ENCODE data around the gene AP4M1. TPM values are rescaled to one million over a fixed set of nuclear protein-coding genes. Genes with fewer than 3 reads are reported as not detected.

The AP4M1 gene
- total RNA-seq, 1 donor from 2014 or later: 23.6 TPM

- TF ChIP-seq CTCF (IDR thresholded peaks at IDR 0.05; ENCODE audit: insufficient read depth, low read length, poor library complexity, severe bottlenecking): no peak
- H3K4me3 ChIP-seq (ENCODE audit: low read depth, low read length): no peak overlapping the region
- peaks cover 1% of the 10 kb centered on the region for H3K36me3 ChIP-seq (ENCODE audit: control insufficient read depth, insufficient read depth, low read length)
- H3K27me3 ChIP-seq (ENCODE audit: control insufficient read depth, insufficient read depth, low read length): no peaks in the 10 kb centered on the region
- DNase-seq (ENCODE audit: low read depth): no peak
Observed at GRCh38 chr7:100156331-100157068, 55.1 kb downstream of the AP4M1 start.

GRCh38 chr7:100157069-100157333 lies 55.6 kb downstream of the AP4M1 start:
- no peak for TF ChIP-seq CTCF (IDR thresholded peaks at IDR 0.05; ENCODE audit: insufficient read depth, low read length, poor library complexity, severe bottlenecking)
- DNase-seq (ENCODE audit: low read depth): no peak
- Histone ChIP-seq H3K36me3 (ENCODE audit: control insufficient read depth, insufficient read depth, low read length) (peaks cover 1% of the 10 kb centered on the region), H3K27me3 (ENCODE audit: control insufficient read depth, insufficient read depth, low read length) (no peaks in the 10 kb centered on the region), H3K4me3 (ENCODE audit: low read depth, low read length) (no peak overlapping the region)

- H3K36me3 ChIP-seq (ENCODE audit: control insufficient read depth, insufficient read depth, low read length): peaks cover 1% of the 10 kb centered on the region
- peak; percentile 44 for TF ChIP-seq CTCF (IDR thresholded peaks at IDR 0.05; ENCODE audit: insufficient read depth, low read length, poor library complexity, severe bottlenecking)
- peak overlapping the region; percentile 81 for H3K4me3 ChIP-seq (ENCODE audit: low read depth, low read length)
- DNase-seq (ENCODE audit: low read depth): no peak
- no peaks in the 10 kb centered on the region for H3K27me3 ChIP-seq (ENCODE audit: control insufficient read depth, insufficient read depth, low read length)
Observed at GRCh38 chr7:100157334-100158228, 56.1 kb downstream of the AP4M1 start.

Other genes with a start within 250 kb of the AP4M1 start
- gene OR2AE1, start 224.6 kb upstream of the AP4M1 start, total RNA-seq: not detected in 2 replicates
- 32.6 and 36.0 TPM in 2 replicates for gene TRIM4, start 182.1 kb upstream of the AP4M1 start, total RNA-seq
- not detected in 2 replicates for gene GJC3, start 172.0 kb upstream of the AP4M1 start, total RNA-seq
- gene AZGP1, start 125.6 kb upstream of the AP4M1 start, total RNA-seq: 0.75 TPM in 1 of 2 replicates, not detected in the other
- 32.5 and 40.3 TPM in 2 replicates for gene ZKSCAN1, start 86.0 kb upstream of the AP4M1 start, total RNA-seq
- gene ZSCAN21, start 51.9 kb upstream of the AP4M1 start, total RNA-seq: 14.8 and 21.7 TPM in 2 replicates
- gene ZNF3, start 19.9 kb upstream of the AP4M1 start, total RNA-seq: 39.9 and 44.9 TPM in 2 replicates
- 43.3 and 45.2 TPM in 2 replicates for gene COPS6, start 12.7 kb upstream of the AP4M1 start, total RNA-seq
- 96.9 and 101 TPM in 2 replicates for gene MCM7, start 246 bp upstream of the AP4M1 start, total RNA-seq
- 69.0 and 80.5 TPM in 2 replicates for gene TAF6, start 17.7 kb downstream of the AP4M1 start, total RNA-seq
- 10.1 TPM in 2 replicates for gene CNPY4, start 18.0 kb downstream of the AP4M1 start, total RNA-seq
- 2.3 and 3.5 TPM in 2 replicates for gene MBLAC1, start 25.3 kb downstream of the AP4M1 start, total RNA-seq
- 150 and 208 TPM in 2 replicates for gene LAMTOR4, start 47.3 kb downstream of the AP4M1 start, total RNA-seq
- 10.4 and 23.1 TPM in 2 replicates for gene TRAPPC14, start 57.1 kb downstream of the AP4M1 start, total RNA-seq
- 1.5 and 2.1 TPM in 2 replicates for gene GAL3ST4, start 67.0 kb downstream of the AP4M1 start, total RNA-seq
- 13.6 and 14.7 TPM in 2 replicates for gene GPC2, start 75.7 kb downstream of the AP4M1 start, total RNA-seq
- 1.1 and 2.1 TPM in 2 replicates for gene STAG3, start 76.3 kb downstream of the AP4M1 start, total RNA-seq
- not detected in 2 replicates for gene PVRIG, start 118.3 kb downstream of the AP4M1 start, total RNA-seq
- gene SPDYE3, start 206.1 kb downstream of the AP4M1 start, total RNA-seq: not detected in 2 replicates

All from kidney epithelial cell (primary cell).